Gastrocnemius medialis (tissue), 4 donors: ENCODE data around the gene AHRR.

Experiments
- CTCF ChIP-seq, 5 experiments: fragments of 450-650 bp in 3 of 5; fragments of 200-600 bp in 2 of 5; sonication (generic) in 2 of 5; IDR thresholded peaks in 4 of 5; conservative IDR thresholded peaks in 1 of 5; 1 replicate in 4 of 5; 2 replicates in 1 of 5; pipeline ENCODE4 v1.5.1; 2016 to 2019; ENCODE audit warnings: antibody characterized with exemption in 5 of 5, mild to moderate bottlenecking in 3 of 5, moderate library complexity in 3 of 5
- POLR2A ChIP-seq, 2 donors: fragments of 450-650 bp; IDR thresholded peaks; one replicate each; pipeline ENCODE4 v1.6.1; 2017; ENCODE audit warnings: antibody characterized with exemption in 2 of 2, mild to moderate bottlenecking in 2 of 2, moderate library complexity in 2 of 2

- TF ChIP-seq CTCF (IDR thresholded peaks at IDR 0.05 in 4 of 5, conservative IDR thresholded peaks at IDR 0.05 in 1 of 5) (no peak), POLR2A (IDR thresholded peaks at IDR 0.05) (no peak)
Measured at GRCh38 chr5:463301-463700, 141.8 kb downstream of the AHRR start.
